A673 (cell line): Measurements from ENCODE around the gene CCBE1.

Experiments
- EZH2 ChIP-seq: fragments of 200-600 bp; sonication (generic); IDR thresholded peaks from 2 replicates; pipeline ENCODE4 v1.6.1; 2017; ENCODE audit warnings: borderline replicate concordance, low read depth, mild to moderate bottlenecking, mixed read lengths, antibody characterized with exemption, low read length; ENCODE audit not compliant: poor library complexity, severe bottlenecking
- TF ChIP-seq, protein P1 (sequence below): fragments of 300-800, 200-600 bp; sonication (generic); conservative IDR thresholded peaks from 2 replicates; pipeline ENCODE4 v1.5.1; 2017; ENCODE audit warnings: low read depth, mild to moderate bottlenecking, antibody characterized with exemption, low read length, moderate library complexity, mixed read lengths

DNA sequence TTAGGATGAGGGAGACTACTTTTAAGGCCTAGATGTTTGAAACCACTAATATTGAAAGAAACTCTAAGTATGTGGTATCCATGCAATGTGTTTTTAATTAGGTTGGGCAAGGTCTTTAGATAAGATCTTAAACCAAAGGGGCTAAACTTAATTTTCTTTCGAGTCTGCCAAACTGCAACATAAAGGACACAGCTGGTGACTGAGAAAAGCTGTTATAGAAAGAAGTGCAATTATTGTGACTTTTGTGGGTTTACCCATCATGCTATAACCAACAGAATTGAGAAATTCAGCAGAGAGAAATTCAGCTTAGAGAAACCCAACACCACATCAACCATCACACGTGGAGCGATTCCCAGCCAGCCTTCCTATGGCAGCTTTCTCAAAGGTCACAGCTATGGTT is 218.6 kb downstream of the CCBE1 start:
- TF ChIP-seq EZH2, result no peak
- TF ChIP-seq, protein P1, sequence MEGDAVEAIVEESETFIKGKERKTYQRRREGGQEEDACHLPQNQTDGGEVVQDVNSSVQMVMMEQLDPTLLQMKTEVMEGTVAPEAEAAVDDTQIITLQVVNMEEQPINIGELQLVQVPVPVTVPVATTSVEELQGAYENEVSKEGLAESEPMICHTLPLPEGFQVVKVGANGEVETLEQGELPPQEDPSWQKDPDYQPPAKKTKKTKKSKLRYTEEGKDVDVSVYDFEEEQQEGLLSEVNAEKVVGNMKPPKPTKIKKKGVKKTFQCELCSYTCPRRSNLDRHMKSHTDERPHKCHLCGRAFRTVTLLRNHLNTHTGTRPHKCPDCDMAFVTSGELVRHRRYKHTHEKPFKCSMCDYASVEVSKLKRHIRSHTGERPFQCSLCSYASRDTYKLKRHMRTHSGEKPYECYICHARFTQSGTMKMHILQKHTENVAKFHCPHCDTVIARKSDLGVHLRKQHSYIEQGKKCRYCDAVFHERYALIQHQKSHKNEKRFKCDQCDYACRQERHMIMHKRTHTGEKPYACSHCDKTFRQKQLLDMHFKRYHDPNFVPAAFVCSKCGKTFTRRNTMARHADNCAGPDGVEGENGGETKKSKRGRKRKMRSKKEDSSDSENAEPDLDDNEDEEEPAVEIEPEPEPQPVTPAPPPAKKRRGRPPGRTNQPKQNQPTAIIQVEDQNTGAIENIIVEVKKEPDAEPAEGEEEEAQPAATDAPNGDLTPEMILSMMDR, result no peak
